ENCODE measurements around the gene ACTG2. TPM values are rescaled to one million over a fixed set of nuclear protein-coding genes. Genes with fewer than 3 reads are reported as not detected.

The ACTG2 gene
- total RNA-seq (1 to 10 TPM in 2 of 4 donors, under 1 TPM in 2; 0.44 to 3.4 (median 1.8) TPM), polyA plus RNA-seq (1 to 10 TPM; 2.5 to 4.0 (median 2.7) TPM)
- long read RNA-seq, donor 1, result 0 reads
- long read RNA-seq, donor 2, partial matches to known transcripts, result 0 of 2 reads
- long read RNA-seq, donor 2, other reads (novel, unspliced or antisense), result 0 of 2 reads

- WGBS, 3 donors, result 70 to 72% (median 71%) methylated on average over 15 of the region's 15 CpGs
- Histone ChIP-seq H3K27me3 (ENCODE audit: insufficient read depth in 3 of 3, low read length in 2 of 3) (no peaks in the 10 kb centered on the region), H3K9me3 (no peaks in the 10 kb centered on the region), H3K4me3 (peak within 1 kb of the TSS; percentile 18), H3K27ac (no peak within 1 kb of the TSS), H3K4me1 (no peaks in the 10 kb centered on the region), H3K36me3 (ENCODE audit: insufficient read depth in 1 of 2, low read depth in 1 of 2) (no peaks in the 10 kb centered on the region)
- no peak for DNase-seq
- TF ChIP-seq CTCF (IDR thresholded peaks at IDR 0.05), result no peak
- intact Hi-C loops (cut with DNase I), result no loop called here
- no peak for ATAC-seq
Measured at GRCh38 chr2:73892631-73893329, at the start of gene ACTG2. ACTG2 (plus strand) TSS chr2:73893008; CDS start chr2:73901312, 8,304 bp downstream.

GRCh38 chr2:73844087-73844486 is 48.7 kb upstream of the ACTG2 start:
- no peaks in the 10 kb centered on the region for H3K9me3 ChIP-seq
- peaks cover 10% of the 10 kb centered on the region for H3K4me1 ChIP-seq
- H3K27me3 ChIP-seq (ENCODE audit: insufficient read depth in 3 of 3, low read length in 2 of 3), result no peaks in the 10 kb centered on the region
- 56 to 62% (median 59%) methylated on average over 2 of the region's 2 CpGs for WGBS, 3 donors
- intact Hi-C loops (cut with DNase I), result no loop called here
- no peak for TF ChIP-seq CTCF (IDR thresholded peaks at IDR 0.05)
- ATAC-seq (no peak), DNase-seq (no peak)
- no peak overlapping the region for H3K27ac ChIP-seq
- peaks cover 5 to 66% of the 10 kb centered on the region in 2 donors for H3K36me3 ChIP-seq (ENCODE audit: insufficient read depth in 1 of 2, low read depth in 1 of 2)
- no peak overlapping the region for H3K4me3 ChIP-seq

- H3K36me3 ChIP-seq (ENCODE audit: insufficient read depth in 1 of 2, low read depth in 1 of 2), result peaks cover 8 to 97% of the 10 kb centered on the region in 2 donors
- no peak for ATAC-seq
- intact Hi-C loops (cut with DNase I), result no loop called here
- H3K9me3 ChIP-seq, result no peaks in the 10 kb centered on the region
- 78 to 88% (median 80%) methylated on average over 2 of the region's 2 CpGs for WGBS, 3 donors
- H3K4me1 ChIP-seq, result no peaks in the 10 kb centered on the region
- TF ChIP-seq CTCF (IDR thresholded peaks at IDR 0.05), result no peak
- no peaks in the 10 kb centered on the region for H3K27me3 ChIP-seq (ENCODE audit: insufficient read depth in 3 of 3, low read length in 2 of 3)
- no peak overlapping the region for H3K27ac ChIP-seq
- no peak for DNase-seq
- no peak overlapping the region for H3K4me3 ChIP-seq
Measured at GRCh38 chr2:73850009-73850408, 42.8 kb upstream of the ACTG2 start.

GRCh38 chr2:73851274-73851673 is 41.5 kb upstream of the ACTG2 start:
- intact Hi-C loops (cut with DNase I), result no loop called here
- peaks cover 11 to 97% of the 10 kb centered on the region in 2 donors for H3K36me3 ChIP-seq (ENCODE audit: insufficient read depth in 1 of 2, low read depth in 1 of 2)
- no peaks in the 10 kb centered on the region for H3K9me3 ChIP-seq
- WGBS, 3 donors, result 76 to 85% (median 84%) methylated on average over 3 of the region's 3 CpGs
- H3K27ac ChIP-seq, result no peak overlapping the region
- no peaks in the 10 kb centered on the region for H3K27me3 ChIP-seq (ENCODE audit: insufficient read depth in 3 of 3, low read length in 2 of 3)
- DNase-seq (no peak), ATAC-seq (no peak)
- no peak for TF ChIP-seq CTCF (IDR thresholded peaks at IDR 0.05)
- no peaks in the 10 kb centered on the region for H3K4me1 ChIP-seq
- no peak overlapping the region for H3K4me3 ChIP-seq
